ENCODE results near the gene SPIN1. TPM values are rescaled to one million over a fixed set of nuclear protein-coding genes. Genes with fewer than 3 reads are reported as not detected.

Gene SPIN1
- total RNA-seq, 1 experiment from 2014 or later, result 123 TPM

- TF ChIP-seq ZBTB21 (CRISPR knock-in tag; IDR thresholded peaks at IDR 0.05; ENCODE audit: borderline replicate concordance), result no peak
- no peak for TF ChIP-seq AFF4 (CRISPR knock-in tag; IDR thresholded peaks at IDR 0.05; ENCODE audit: borderline replicate concordance)
- TF ChIP-seq KAT7 (CRISPR knock-in tag; IDR thresholded peaks at IDR 0.05; ENCODE audit: borderline replicate concordance), result no peak
- no peak for TF ChIP-seq ZNF512 (CRISPR knock-in tag; IDR thresholded peaks at IDR 0.05; ENCODE audit: borderline replicate concordance)
- no peak for TF ChIP-seq ATF2 (CRISPR knock-in tag; IDR thresholded peaks at IDR 0.05; ENCODE audit: borderline replicate concordance, low read depth)
- TF ChIP-seq PREB (CRISPR knock-in tag; IDR thresholded peaks at IDR 0.05; ENCODE audit: borderline replicate concordance), result no peak
- no peak for TF ChIP-seq MXD4 (CRISPR knock-in tag; IDR thresholded peaks at IDR 0.05; ENCODE audit: borderline replicate concordance)
- TF ChIP-seq CTCF (IDR thresholded peaks at IDR 0.05), result no peak
- no peak for TF ChIP-seq MYBL2 (CRISPR knock-in tag; IDR thresholded peaks at IDR 0.05)
Observed at GRCh38 chr9:88411471-88411870, 23.2 kb downstream of the SPIN1 start (continued).

GRCh38 chr9:88414298-88414697 lies 26.1 kb downstream of the SPIN1 start:
- H3K27ac Mint-ChIP-seq, result peak overlapping the region; percentile 38; the same call in 1 of the 2 replicates
- peaks cover 71% of the 10 kb centered on the region for H3K36me3 Mint-ChIP-seq
- no peaks in the 10 kb centered on the region for H3K27me3 Mint-ChIP-seq (ENCODE audit: low read depth)
- ChIA-PET POLR2A (no interaction called here), CTCF (no interaction called here)
- no peak overlapping the region for H3K4me3 Mint-ChIP-seq
- H3K4me1 Mint-ChIP-seq, result peaks cover 48% of the 10 kb centered on the region
- ATAC-seq (no peak), DNase-seq (ENCODE audit: low spot score) (no peak)
- peaks cover 36% of the 10 kb centered on the region for H3K9me3 Mint-ChIP-seq
- no peak for TF ChIP-seq ZNF425 (CRISPR knock-in tag; conservative IDR thresholded peaks at IDR 0.05)
- TF ChIP-seq AFF4 (CRISPR knock-in tag; IDR thresholded peaks at IDR 0.05; ENCODE audit: borderline replicate concordance), result no peak
- no peak for TF ChIP-seq ESRRA (CRISPR knock-in tag; IDR thresholded peaks at IDR 0.05; ENCODE audit: borderline replicate concordance)
- no peak for TF ChIP-seq USF1 (CRISPR knock-in tag; IDR thresholded peaks at IDR 0.05)
- no peak for TF ChIP-seq ZNF317 (CRISPR knock-in tag; IDR thresholded peaks at IDR 0.05; ENCODE audit: borderline replicate concordance, low read depth)
- TF ChIP-seq ZNF232 (CRISPR knock-in tag; IDR thresholded peaks at IDR 0.05), result no peak
- TF ChIP-seq GRHL2 (CRISPR knock-in tag; IDR thresholded peaks at IDR 0.05; ENCODE audit: insufficient replicate concordance, severe bottlenecking), result no peak

Data from WTC11 (cell line).